NCI-H1048 (cell line): ENCODE data around the gene CMIP.

ENCODE experiments used
- DNase-seq: peaks from one replicate; lab custom pipeline; 2025; lab: John Stamatoyannopoulos, UW

Gene CMIP

GRCh38 chr16:81447383-81448101 lies 2.9 kb downstream of the CMIP start:
- DNase-seq = no peak

GRCh38 chr16:81448154-81449131 lies 3.8 kb downstream of the CMIP start:
- DNase-seq = no peak

- DNase-seq = no peak
Measured at GRCh38 chr16:81449241-81449640, 4.6 kb downstream of the CMIP start.

GRCh38 chr16:81449899-81450608 lies 5.4 kb downstream of the CMIP start:
- no peak for DNase-seq

- no peak for DNase-seq
Measured at GRCh38 chr16:81450783-81451491, 6.3 kb downstream of the CMIP start.

GRCh38 chr16:81451753-81452680 lies 7.4 kb downstream of the CMIP start:
- no peak for DNase-seq

GRCh38 chr16:81453091-81453728 lies 8.6 kb downstream of the CMIP start:
- DNase-seq = no peak

- no peak for DNase-seq
Measured at GRCh38 chr16:81454044-81454443, 9.4 kb downstream of the CMIP start.

GRCh38 chr16:81455006-81455405 lies 10.4 kb downstream of the CMIP start:
- DNase-seq = no peak

- DNase-seq = no peak
Measured at GRCh38 chr16:81455720-81456494, 11.3 kb downstream of the CMIP start.

- DNase-seq = no peak
Measured at GRCh38 chr16:81456523-81457325, 12.1 kb downstream of the CMIP start.

GRCh38 chr16:81457326-81458133 lies 12.9 kb downstream of the CMIP start:
- DNase-seq = no peak

GRCh38 chr16:81458149-81458669 lies 13.6 kb downstream of the CMIP start:
- no peak for DNase-seq

GRCh38 chr16:81458827-81459598 lies 14.4 kb downstream of the CMIP start:
- no peak for DNase-seq

GRCh38 chr16:81460075-81460474 lies 15.5 kb downstream of the CMIP start:
- DNase-seq = no peak

- DNase-seq = no peak
Measured at GRCh38 chr16:81461243-81461642, 16.6 kb downstream of the CMIP start.

- no peak for DNase-seq
Measured at GRCh38 chr16:81461766-81462165, 17.2 kb downstream of the CMIP start.
